Fibroblast of the conjunctiva (primary cell): ENCODE data around the gene TBCK.

Source experiments
- DNase-seq: peaks from one replicate; pipeline ENCODE4 v3.0.0-alpha.2; 2010; ENCODE audit warnings: low read depth

Gene TBCK

GRCh38 chr4:105991726-105992125 is 324.3 kb downstream of the TBCK start:
- DNase-seq: no peak
